Sigmoid colon (tissue), 7 donors: ENCODE data around the gene FGFBP3. TPM values are rescaled to one million over a fixed set of nuclear protein-coding genes. Genes with fewer than 3 reads are reported as not detected.

ENCODE experiments used
- DNase-seq: peaks from one replicate; pipeline ENCODE4 v3.0.0-alpha.2; 2019
- H3K27ac ChIP-seq, 4 donors: fragments of 200-600 bp; sonication (generic); one replicate each; pipeline ENCODE4 v1.5.1; 2016 to 2019; ENCODE audit warnings: mild to moderate bottlenecking in 1 of 4
- H3K27me3 ChIP-seq, 3 donors: fragments of 200-600 bp; sonication (generic); one replicate each; pipeline ENCODE4 v1.5.1; 2019; ENCODE audit warnings: mild to moderate bottlenecking in 1 of 3
- H3K36me3 ChIP-seq, 4 donors: fragments of 200-600 bp; sonication (generic); one replicate each; pipeline ENCODE4 v1.5.1; 2016 to 2019
- H3K4me1 ChIP-seq, 4 donors: fragments of 200-600 bp; sonication (generic); one replicate each; pipeline ENCODE4 v1.5.1; 2017 to 2019
- H3K4me3 ChIP-seq, 4 donors: fragments of 200-600 bp; sonication (generic); one replicate each; pipeline ENCODE4 v1.5.1; 2017 to 2019; ENCODE audit warnings: mild to moderate bottlenecking in 2 of 4, moderate library complexity in 1 of 4
- H3K9me3 ChIP-seq, 4 donors: fragments of 200-600 bp in 3 of 4; sonication (generic) in 3 of 4; one replicate each; pipeline versions ENCODE4 v1.5.1 to v1.6.1; 2013 to 2019
- CTCF ChIP-seq, 4 experiments: fragments of 450-650 bp in 3 of 4; fragments of 200-600 bp in 1 of 4; IDR thresholded peaks; one replicate each; pipeline ENCODE4 v1.5.1; 2016 to 2019; ENCODE audit warnings: antibody characterized with exemption in 4 of 4, mild to moderate bottlenecking in 3 of 4, moderate library complexity in 2 of 4
- EP300 ChIP-seq, 4 donors: sonication (generic); formaldehyde crosslinking; IDR thresholded peaks; one replicate each; pipeline ENCODE4 v1.6.1; 2017; ENCODE audit warnings: antibody characterized with exemption in 4 of 4
- POLR2A ChIP-seq, 2 donors: fragments of 450-650 bp; IDR thresholded peaks; one replicate each; pipeline ENCODE4 v1.6.1; 2016; ENCODE audit warnings: antibody characterized with exemption in 2 of 2, mild to moderate bottlenecking in 2 of 2, moderate library complexity in 2 of 2
- POLR2AphosphoS5 ChIP-seq, 4 donors: sonication (generic); formaldehyde crosslinking; IDR thresholded peaks; one replicate each; pipeline ENCODE4 v1.6.1; 2017; ENCODE audit warnings: antibody characterized with exemption in 4 of 4
- WGBS, 2 donors: extraction: QIAGEN DNeasy Blood & Tissue Kit; methylation state at CpG; one replicate each; pipeline ENCODE4 v1.1.7; 2013; 5-methylcytosine and 5-hydroxymethylcytosine counted together
- intact Hi-C: fragments of 100-400 bp; cut with DNase I; formaldehyde crosslinking; loops from one replicate; pipeline ENCODE4 v1.15.1; 2023
- polyA plus RNA-seq, 3 donors: library from polyadenylated mRNA; stranded (reverse); fragments of 200-250 nt; gene quantifications; one replicate each; pipeline ENCODE4 v1.2.3, GENCODE V29; 2013
- total RNA-seq, 4 donors: library from RNA; depleted of rRNA; stranded (reverse); fragments of >200 nt; gene quantifications; one replicate each; pipeline ENCODE4 v1.1.0, GENCODE V29; 2016
- donor health status: healthy with polysubstance abuse.
- donor health status: Bipolar disorder and iron deficiency.
- donor health status: healthy.

FGFBP3 gene
- total and polyA plus RNA-seq, 7 donors: 0.16 to 1.2 (median 0.65) TPM; not detected in 1

DNA sequence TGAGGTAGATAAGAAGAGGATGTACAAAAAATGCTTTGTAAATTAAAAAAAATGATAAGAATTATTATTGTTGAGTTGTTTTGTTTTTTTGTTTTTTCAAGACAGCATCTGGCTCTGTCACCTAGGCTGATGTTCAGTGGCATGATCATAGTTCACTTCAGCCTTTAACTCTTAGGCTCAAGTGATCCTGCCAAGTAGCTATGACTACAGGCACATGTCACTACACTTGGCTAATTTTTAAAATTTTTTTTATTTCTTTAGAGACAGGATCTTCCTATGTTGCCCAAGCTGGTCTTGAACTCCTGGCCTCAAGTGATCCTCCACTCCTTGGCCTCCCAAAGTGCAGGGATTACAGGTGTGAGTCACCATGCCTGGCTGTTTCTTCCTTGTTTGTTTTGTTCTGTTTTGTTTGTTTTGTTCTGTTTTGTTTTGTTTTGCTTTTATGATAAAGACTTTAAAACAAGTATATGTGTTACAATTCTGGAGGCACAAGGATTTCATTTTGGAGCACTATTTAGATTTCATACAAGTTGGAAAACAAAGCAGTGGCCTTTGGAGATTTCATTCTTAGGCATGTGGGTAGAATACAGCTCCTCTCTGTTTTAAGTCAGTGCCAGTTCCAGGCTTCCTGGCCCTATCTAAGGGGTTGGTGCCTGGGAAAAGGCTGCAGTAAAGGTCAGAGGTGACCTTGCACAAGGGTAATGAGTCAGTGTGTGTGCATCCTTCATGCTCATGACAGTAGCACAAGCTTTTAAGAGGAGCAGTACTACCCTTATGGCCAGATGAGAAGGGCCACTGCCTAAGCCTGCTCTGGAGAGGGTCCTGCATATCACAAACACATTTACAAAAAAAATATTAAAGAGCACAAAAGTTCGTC, 17.9 kb downstream of the FGFBP3 start:
- TF ChIP-seq POLR2AphosphoS5 (IDR thresholded peaks at IDR 0.05) (no peak), POLR2A (IDR thresholded peaks at IDR 0.05) (no peak), CTCF (IDR thresholded peaks at IDR 0.05) (no peak), EP300 (IDR thresholded peaks at IDR 0.05) (no peak)
- no peak for DNase-seq
- 90 to 92% methylated on average over 1 of the region's 1 CpG for WGBS, 2 donors
- no peaks in the 10 kb centered on the region for H3K9me3 ChIP-seq
- no peaks in the 10 kb centered on the region for H3K36me3 ChIP-seq
- peaks cover 0 to 15% (median 11%) of the 10 kb centered on the region in 4 donors for H3K4me1 ChIP-seq
- intact Hi-C loops: no loop called here
- no peaks in the 10 kb centered on the region for H3K27me3 ChIP-seq
- H3K4me3 ChIP-seq: no peak overlapping the region
- no peak overlapping the region for H3K27ac ChIP-seq

- WGBS, 2 donors: 1% methylated on average over 59 of the region's 59 CpGs
- H3K27me3 ChIP-seq: no peaks in the 10 kb centered on the region
- peak overlapping the region; percentile 37 to 63 (median 55) for H3K4me3 ChIP-seq
- H3K4me1 ChIP-seq: peaks cover 0 to 34% (median 24%) of the 10 kb centered on the region in 4 donors
- H3K36me3 ChIP-seq: no peaks in the 10 kb centered on the region
- TF ChIP-seq EP300 (IDR thresholded peaks at IDR 0.05) (no peak), POLR2A (IDR thresholded peaks at IDR 0.05) (no peak), POLR2AphosphoS5 (IDR thresholded peaks at IDR 0.05) (no peak), CTCF (IDR thresholded peaks at IDR 0.05) (no peak)
- no peaks in the 10 kb centered on the region for H3K9me3 ChIP-seq
- intact Hi-C loops: no loop called here
- peak overlapping the region in 1 of 4 donors; percentile 44 for H3K27ac ChIP-seq
- DNase-seq: peak; percentile 66
These were observed 21.8 kb downstream of the FGFBP3 start for GRCh38 chr10:91887272-91888076.

GRCh38 chr10:91886954-91887271, 22.4 kb downstream of the FGFBP3 start:
- Histone ChIP-seq H3K27me3 (no peaks in the 10 kb centered on the region), H3K36me3 (no peaks in the 10 kb centered on the region), H3K4me3 (peak overlapping the region; percentile 37 to 63 (median 55)), H3K27ac (peak overlapping the region in 1 of 4 donors; percentile 44), H3K9me3 (no peaks in the 10 kb centered on the region), H3K4me1 (peaks cover 0 to 34% (median 24%) of the 10 kb centered on the region in 4 donors)
- DNase-seq: no peak
- intact Hi-C loops: no loop called here
- TF ChIP-seq EP300 (IDR thresholded peaks at IDR 0.05): no peak
- no peak for TF ChIP-seq POLR2AphosphoS5 (IDR thresholded peaks at IDR 0.05)
- TF ChIP-seq CTCF (IDR thresholded peaks at IDR 0.05): no peak
- no peak for TF ChIP-seq POLR2A (IDR thresholded peaks at IDR 0.05)
- 14 to 21% methylated on average over 6 of the region's 6 CpGs for WGBS, 2 donors

- peaks cover 0 to 34% (median 24%) of the 10 kb centered on the region in 4 donors for H3K4me1 ChIP-seq
- no peak overlapping the region for H3K4me3 ChIP-seq
- no peaks in the 10 kb centered on the region for H3K27me3 ChIP-seq
- TF ChIP-seq POLR2AphosphoS5 (IDR thresholded peaks at IDR 0.05) (no peak), CTCF (IDR thresholded peaks at IDR 0.05) (no peak), EP300 (IDR thresholded peaks at IDR 0.05) (no peak), POLR2A (IDR thresholded peaks at IDR 0.05) (no peak)
- intact Hi-C loops: no loop called here
- no peaks in the 10 kb centered on the region for H3K9me3 ChIP-seq
- no peaks in the 10 kb centered on the region for H3K36me3 ChIP-seq
- WGBS, 2 donors: 96 to 97% methylated on average over 9 of the region's 9 CpGs
- no peak for DNase-seq
- no peak overlapping the region for H3K27ac ChIP-seq
These were observed 23.8 kb downstream of the FGFBP3 start for GRCh38 chr10:91885362-91886079.
